HepG2 (cell line): ENCODE data around the gene ACSL6. TPM values are rescaled to one million over a fixed set of nuclear protein-coding genes. Genes with fewer than 3 reads are reported as not detected.
A peak's percentile ranks its signal among the peaks of the same experiment; 100 is the strongest.

ENCODE experiments used
- ATAC-seq: fragments of 200-7000 bp; cut with Tn5 transposase; 3 replicates; pipeline ENCODE4 v1.9.1; 2020; ENCODE audit warnings: mild to moderate bottlenecking, moderate library complexity
- BruUV-seq: library from RNA; stranded (reverse); fragments of 400-500 nt; replicated peaks from 2 replicates; lab custom pipeline; 2021; lab: Mats Ljungman, UMichigan
- CTCF ChIA-PET: fragments of 300-600 bp; formaldehyde crosslinking; extraction: SDS; loops from one replicate; lab custom pipeline; 2021; ENCODE audit warnings: low total read pairs, inconsistent platforms, low intra/inter-chr PET ratio; lab: Yijun Ruan, JAX
- POLR2A ChIA-PET: fragments of 350-600 bp; sonication (Branson Sonifier 250); formaldehyde crosslinking; loops from one replicate; lab custom pipeline; 2020; ENCODE audit warnings: antibody characterized with exemption, inconsistent platforms; lab: Yijun Ruan, JAX
- DNase-seq: peaks from one replicate; pipeline ENCODE4 v3.0.0-alpha.2; 2015; ENCODE audit warnings: low spot score
- FAIRE-seq: peaks from 3 replicates; lab custom pipeline; 2011; peaks lifted over from hg19 to GRCh38; lab: Jason Lieb, UNC
- H2AFZ ChIP-seq: one replicate; pipeline ENCODE4 v1.6.1; 2011; ENCODE audit warnings: low read length, inconsistent platforms
- H3K27ac ChIP-seq: fragments of 300-600 bp; 3 replicates; pipeline ENCODE4 v1.8.0; 2011; ENCODE audit warnings: mixed run types, mild to moderate bottlenecking, mixed read lengths, low read length, inconsistent platforms; ENCODE audit not compliant: insufficient read depth; ENCODE audit errors: extremely low read length
- H3K27me3 ChIP-seq, 2 experiments: fragments of 200-600 bp in 1 of 2; 2 replicates in 1 of 2; 3 replicates in 1 of 2; pipeline versions ENCODE4 v1.6.0 to v1.8.0; 2011; ENCODE audit warnings: low read length in 2 of 2, mild to moderate bottlenecking in 2 of 2, moderate library complexity in 2 of 2, inconsistent platforms in 1 of 2; ENCODE audit not compliant: insufficient read depth in 2 of 2, control insufficient read depth in 1 of 2
- H3K36me3 ChIP-seq, 2 experiments: fragments of 200-600 bp in 1 of 2; replicated peaks in 1 of 2; 2 replicates in 1 of 2; 3 replicates in 1 of 2; pipeline versions ENCODE4 v1.5.1 to v1.8.0; 2011; ENCODE audit warnings: low read length in 2 of 2, inconsistent platforms in 1 of 2; ENCODE audit not compliant: insufficient read depth in 2 of 2, control insufficient read depth in 1 of 2
- H3K4me1 ChIP-seq: 2 replicates; pipeline ENCODE4 v1.5.1; 2012; ENCODE audit warnings: low read length, inconsistent platforms; ENCODE audit not compliant: insufficient read depth
- H3K4me2 ChIP-seq: 2 replicates; pipeline ENCODE4 v1.6.0; 2011; ENCODE audit warnings: low read depth, low read length, inconsistent platforms
- H3K4me3 ChIP-seq, 3 experiments: fragments of 200-600 bp in 1 of 3; sonication (generic), shearing (Covaris generic) in 1 of 3; replicated peaks in 1 of 3; 2 replicates each; pipeline ENCODE4 v1.5.1; 2011 to 2016; ENCODE audit warnings: low read length in 3 of 3, inconsistent platforms in 2 of 3, low read depth in 2 of 3, mild to moderate bottlenecking in 2 of 3, control low read depth in 1 of 3, mixed read lengths in 1 of 3; ENCODE audit not compliant: insufficient read depth in 1 of 3
- H3K79me2 ChIP-seq: one replicate; pipeline ENCODE4 v1.6.1; 2011; ENCODE audit warnings: low read length, inconsistent platforms; ENCODE audit not compliant: insufficient read depth
- H3K9ac ChIP-seq: 2 replicates; pipeline ENCODE4 v1.6.0; 2011; ENCODE audit warnings: mild to moderate bottlenecking, low read depth, low read length, inconsistent platforms; ENCODE audit not compliant: insufficient read depth
- H3K9me3 ChIP-seq: 2 replicates; pipeline ENCODE4 v1.5.1; 2012; ENCODE audit warnings: mild to moderate bottlenecking, low read length
- H4K20me1 ChIP-seq: 2 replicates; pipeline ENCODE4 v1.6.0; 2011; ENCODE audit warnings: inconsistent platforms, mild to moderate bottlenecking, low read length, moderate library complexity; ENCODE audit not compliant: insufficient read depth
- AFF4 ChIP-seq: sonication (generic); formaldehyde crosslinking; IDR thresholded peaks from 2 replicates; pipeline ENCODE4 v1.4.0; 2020; ENCODE audit warnings: missing genetic modification reagents
- CBX5 ChIP-seq: sonication (generic); formaldehyde crosslinking; IDR thresholded peaks from 2 replicates; pipeline ENCODE4 v1.4.0; 2020; ENCODE audit warnings: missing genetic modification reagents, borderline replicate concordance
- GATAD2A ChIP-seq: IDR thresholded peaks from 2 replicates; pipeline ENCODE4 v1.6.1; 2016
- HCFC1 ChIP-seq: fragments of 150-350 bp; IDR thresholded peaks from 2 replicates; pipeline ENCODE4 v1.6.1; 2014; ENCODE audit warnings: low read depth, low read length
- MZF1 ChIP-seq: sonication (generic); formaldehyde crosslinking; IDR thresholded peaks from 2 replicates; pipeline ENCODE4 v1.8.1; 2023; ENCODE audit warnings: mild to moderate bottlenecking, missing genetic modification reagents, borderline replicate concordance
- SMC3 ChIP-seq: IDR thresholded peaks from 2 replicates; pipeline ENCODE4 v1.6.1; 2011; ENCODE audit warnings: low read length, improper control_type of control experiment
- U2AF1 ChIP-seq: fragments of 200-400 bp; formaldehyde crosslinking; optimal IDR thresholded peaks from 2 replicates; pipeline ENCODE3; 2017; ENCODE audit warnings: mild to moderate bottlenecking, low read depth, low read length
- ZMYM4 ChIP-seq: sonication (generic); formaldehyde crosslinking; IDR thresholded peaks from 2 replicates; pipeline ENCODE4 v1.8.1; 2023; ENCODE audit warnings: mild to moderate bottlenecking, missing genetic modification reagents
- ZNF20 ChIP-seq: sonication (generic); formaldehyde crosslinking; IDR thresholded peaks from 2 replicates; pipeline ENCODE4 v1.4.0; 2020; ENCODE audit warnings: mild to moderate bottlenecking, moderate library complexity, missing genetic modification reagents
- ZNF577 ChIP-seq: sonication (generic); formaldehyde crosslinking; IDR thresholded peaks from 2 replicates; pipeline ENCODE4 v1.4.0; 2020; ENCODE audit warnings: mild to moderate bottlenecking, low read depth, missing genetic modification reagents, borderline replicate concordance
- ZNF7 ChIP-seq: IDR thresholded peaks from 2 replicates; pipeline ENCODE4 v1.6.1; 2016; ENCODE audit warnings: missing biosample characterization, missing genetic modification reagents
- WGBS: methylation state at CpG from one replicate; pipeline ENCODE4 v1.1.6; 2017; ENCODE audit warnings: low lambda C conversion rate; 5-methylcytosine and 5-hydroxymethylcytosine counted together
- in situ Hi-C: cut with HindIII; loops from 2 replicates; pipeline ENCODE4 v1.10.0; 2017; ENCODE audit warnings: low pct_unique_long_range_greater_than_20kb; ENCODE audit not compliant: extremely low pct_ligation_motif_present
- intact Hi-C: fragments of 100-400 bp; cut with micrococcal nuclease; formaldehyde crosslinking; loops from one replicate; pipeline ENCODE4 v1.10.0; 2022; ENCODE audit not compliant: unreplicated experiment
- polyA plus RNA-seq, 8 experiments: library from polyadenylated mRNA; depleted of rRNA in 3 of 8; stranded (reverse) in 7 of 8; unstranded in 1 of 8; fragments of >200 nt; fragmentation: Illumina TruSeq in 4 of 8; extraction: Trizol in 4 of 8; gene quantifications; 2 replicates each; pipeline versions ENCODE4 v1.2.1 to v1.2.3, GENCODE V29; 2011 to 2016; ENCODE audit warnings: low read depth in 4 of 8, missing spikeins in 1 of 8, mixed read lengths in 1 of 8; ENCODE audit not compliant: insufficient read depth in 1 of 8
- total RNA-seq, 5 experiments: library from RNA; depleted of rRNA; stranded (reverse); fragments of >200 nt; fragmentation: Illumina TruSeq; extraction: Trizol; gene quantifications; 2 replicates each; pipeline ENCODE4 v1.2.3, GENCODE V29; 2016; ENCODE audit warnings: low read depth in 1 of 5
- TF ChIP-seq, protein P1 (sequence below): sonication (generic); formaldehyde crosslinking; IDR thresholded peaks from 2 replicates; pipeline ENCODE4 v1.4.0; 2020; ENCODE audit warnings: missing genetic modification reagents
- TF ChIP-seq, protein P2 (sequence below): sonication (generic); formaldehyde crosslinking; IDR thresholded peaks from 2 replicates; pipeline ENCODE4 v1.5.0; 2020; ENCODE audit warnings: mild to moderate bottlenecking, missing genetic modification reagents

The ACSL6 gene
- total and polyA plus RNA-seq, 2 of the 13 experiments (the other 11 are each of a cell fraction or from before 2014, with no cell fraction given), result 3.7 to 3.8 TPM

DNA sequence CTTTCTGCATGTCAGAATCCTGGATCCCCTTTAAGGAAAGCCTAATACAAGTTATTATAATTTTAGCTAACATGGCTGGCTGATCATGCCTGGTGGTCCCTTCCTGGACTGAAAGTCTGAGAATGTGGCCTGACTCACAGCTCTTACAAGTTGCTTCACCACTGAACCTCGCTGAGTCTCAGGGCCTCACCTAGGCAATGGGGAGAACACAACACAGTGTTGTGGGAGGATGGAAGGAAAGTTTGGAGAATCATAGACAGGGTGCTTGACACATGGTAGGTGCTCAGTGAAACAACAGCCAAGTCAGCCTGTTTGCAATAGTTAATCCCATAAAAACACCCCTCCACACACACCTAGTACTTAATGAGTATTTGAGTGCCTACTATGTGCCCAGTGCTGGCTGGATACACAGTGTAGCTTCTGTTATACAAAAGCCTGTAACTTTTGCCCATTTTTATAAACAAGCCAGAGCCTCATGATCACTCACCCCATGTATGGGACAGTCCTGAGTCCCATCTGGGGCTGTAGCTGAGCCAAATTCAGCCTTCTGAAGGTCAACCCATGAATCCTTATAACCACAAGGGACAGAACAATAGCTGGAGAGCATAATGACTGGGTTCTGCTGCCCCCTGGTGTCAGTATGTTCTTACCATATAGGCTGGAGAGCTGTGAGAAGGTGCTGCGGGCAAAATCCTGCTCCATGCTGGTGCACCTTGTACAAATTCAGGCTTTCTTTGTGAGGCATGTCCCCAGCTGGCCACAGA is 3.9 kb downstream of the ACSL6 start (continued):
- TF ChIP-seq AFF4 (no peak), CBX5 (CRISPR knock-in tag) (0 out of 2 replicates have a peak, but pooled peaks have one; percentile 35), ZMYM4 (CRISPR knock-in tag) (0 out of 2 replicates have a peak, but pooled peaks have one; percentile 20), SMC3 (peak; percentile 97), HCFC1 (no peak)

DNA sequence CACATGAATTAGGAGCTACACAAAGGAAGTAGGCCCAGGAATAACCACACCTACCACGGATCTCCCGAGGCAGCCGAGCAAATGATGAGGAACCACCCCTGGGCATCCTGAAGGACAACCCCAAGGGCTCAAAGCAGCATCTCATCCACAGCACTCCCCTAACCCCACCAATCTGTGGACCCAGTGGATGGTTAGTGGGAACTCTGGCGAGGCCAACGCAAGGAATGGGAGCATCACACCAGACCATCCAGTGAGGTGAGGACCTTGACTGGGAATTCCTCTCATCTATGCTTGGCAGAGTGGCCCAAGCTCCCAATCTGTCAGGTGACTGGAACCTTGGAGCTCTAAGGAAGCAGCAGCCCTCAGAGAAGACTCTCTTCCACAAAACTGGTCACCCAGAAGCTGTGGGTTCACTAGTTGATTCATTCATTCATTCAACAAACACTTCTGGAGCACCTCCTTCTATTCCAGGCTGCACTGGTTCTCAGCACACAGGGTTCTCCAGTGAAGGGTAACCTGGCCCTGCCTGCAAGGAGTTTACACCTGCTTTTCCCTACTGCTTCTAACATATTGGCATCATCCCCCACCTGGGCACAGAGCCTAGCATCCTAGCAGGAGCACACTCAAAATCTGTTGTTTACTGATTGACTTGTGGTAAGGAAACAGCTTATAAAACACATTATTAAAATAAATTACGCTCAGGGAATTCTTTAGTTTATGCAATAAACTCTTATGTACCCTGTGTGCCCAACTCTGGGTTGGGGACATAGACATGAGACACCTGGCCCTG is 4.9 kb downstream of the ACSL6 start:
- peaks cover 11 to 26% of the 10 kb centered on the region in 2 experiments; a peak in 3 of 5 replicates for H3K27me3 ChIP-seq
- DNase-seq (no peak), FAIRE-seq (no peak), ATAC-seq (no peak)
- no peak overlapping the region for H3K4me3 ChIP-seq
- H3K4me2 ChIP-seq, result no peak overlapping the region
- BruUV-seq, result no TSS peak
- H3K27ac ChIP-seq, result no peak overlapping the region
- no peaks in the 10 kb centered on the region for H4K20me1 ChIP-seq
- no peak overlapping the region for H2AFZ ChIP-seq
- WGBS, result 70% methylated on average over 6 of the region's 6 CpGs
- intact Hi-C loops, result no loop called here
- no peak overlapping the region for H3K9ac ChIP-seq
- H3K9me3 ChIP-seq, result no peaks in the 10 kb centered on the region
- TF ChIP-seq ZNF577 (no peak), GATAD2A (CRISPR knock-in tag) (no peak), ZNF7 (no peak), ZNF20 (CRISPR knock-in tag) (no peak), MZF1 (CRISPR knock-in tag) (no peak), U2AF1 (no peak)
- TF ChIP-seq, protein P1, sequence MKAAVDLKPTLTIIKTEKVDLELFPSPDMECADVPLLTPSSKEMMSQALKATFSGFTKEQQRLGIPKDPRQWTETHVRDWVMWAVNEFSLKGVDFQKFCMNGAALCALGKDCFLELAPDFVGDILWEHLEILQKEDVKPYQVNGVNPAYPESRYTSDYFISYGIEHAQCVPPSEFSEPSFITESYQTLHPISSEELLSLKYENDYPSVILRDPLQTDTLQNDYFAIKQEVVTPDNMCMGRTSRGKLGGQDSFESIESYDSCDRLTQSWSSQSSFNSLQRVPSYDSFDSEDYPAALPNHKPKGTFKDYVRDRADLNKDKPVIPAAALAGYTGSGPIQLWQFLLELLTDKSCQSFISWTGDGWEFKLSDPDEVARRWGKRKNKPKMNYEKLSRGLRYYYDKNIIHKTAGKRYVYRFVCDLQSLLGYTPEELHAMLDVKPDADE, result no peak
- TF ChIP-seq, protein P2, sequence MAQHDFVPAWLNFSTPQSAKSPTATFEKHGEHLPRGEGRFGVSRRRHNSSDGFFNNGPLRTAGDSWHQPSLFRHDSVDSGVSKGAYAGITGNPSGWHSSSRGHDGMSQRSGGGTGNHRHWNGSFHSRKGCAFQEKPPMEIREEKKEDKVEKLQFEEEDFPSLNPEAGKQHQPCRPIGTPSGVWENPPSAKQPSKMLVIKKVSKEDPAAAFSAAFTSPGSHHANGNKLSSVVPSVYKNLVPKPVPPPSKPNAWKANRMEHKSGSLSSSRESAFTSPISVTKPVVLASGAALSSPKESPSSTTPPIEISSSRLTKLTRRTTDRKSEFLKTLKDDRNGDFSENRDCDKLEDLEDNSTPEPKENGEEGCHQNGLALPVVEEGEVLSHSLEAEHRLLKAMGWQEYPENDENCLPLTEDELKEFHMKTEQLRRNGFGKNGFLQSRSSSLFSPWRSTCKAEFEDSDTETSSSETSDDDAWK (CRISPR knock-in tag), result no peak
- ChIA-PET POLR2A (interaction anchor here (1.2 to 6.8 kb wide), 2 partner anchors 209 to 366 kb away, joined by 3 to 91 read pairs; partner anchors contain the start of gene FNIP1), CTCF (interaction anchor here (1.7 kb wide), 1 partner anchor 196 kb away, joined by 18 read pairs; no protein-coding TSS in a partner anchor)
- peaks cover 67% of the 10 kb centered on the region for H3K4me1 ChIP-seq
- no peaks in the 10 kb centered on the region for H3K36me3 ChIP-seq
- H3K79me2 ChIP-seq, result no peaks in the 10 kb centered on the region
- in situ Hi-C loops, result loop anchor here (5.0 to 25.0 kb wide), 4 partner anchors 194 to 569 kb away; no protein-coding TSS in a partner anchor
